Measurements from ENCODE around the gene TIMM23.
"Not testable (repeated sequence)": the region's sequence is repeated elsewhere in the genome, so short reads cannot be mapped to it uniquely, and the experiment has no call there.

GRCh38 chr10:45999955-46000354 is 27.7 kb downstream of the TIMM23 start:
- TF ChIP-seq CTCF, POLR2A (IDR thresholded peaks at IDR 0.05): not testable (repeated sequence)

Data from body of pancreas (tissue), 4 donors.